GM12878 (cell line): ENCODE measurements around the gene MEMO1.

ENCODE experiments used
- BACH1 ChIP-seq: fragments of 450-650 bp; IDR thresholded peaks from 2 replicates; pipeline ENCODE4 v1.6.1; 2017; ENCODE audit warnings: mild to moderate bottlenecking, borderline replicate concordance
- EZH2 ChIP-seq: IDR thresholded peaks from 2 replicates; pipeline ENCODE4 v1.6.1; 2012; ENCODE audit warnings: low read depth, mild to moderate bottlenecking, control low read depth, inconsistent platforms, low read length, borderline replicate concordance; ENCODE audit not compliant: control insufficient read depth
- POLR2A ChIP-seq: IDR thresholded peaks from 2 replicates; pipeline ENCODE4 v1.6.1; 2011; ENCODE audit warnings: low read depth, mild to moderate bottlenecking, low read length
- TAF1 ChIP-seq: IDR thresholded peaks from 2 replicates; pipeline ENCODE4 v1.6.1; 2011; ENCODE audit warnings: mild to moderate bottlenecking, low read depth, low read length, borderline replicate concordance
- TCF7 ChIP-seq: IDR thresholded peaks from 2 replicates; pipeline ENCODE4 v1.6.1; 2014; ENCODE audit warnings: antibody characterized with exemption, borderline replicate concordance
- YY1 ChIP-seq: IDR thresholded peaks from 2 replicates; pipeline ENCODE4 v1.6.1; 2011; ENCODE audit warnings: low read depth, mild to moderate bottlenecking, low read length
- TF ChIP-seq, protein P1 (sequence below): IDR thresholded peaks from 2 replicates; pipeline ENCODE4 v1.6.1; 2012; ENCODE audit warnings: low read depth, low read length, improper control_type of control experiment
- TF ChIP-seq, protein P2 (sequence below), 3 experiments: IDR thresholded peaks in 2 of 3; conservative IDR thresholded peaks in 1 of 3; 2 replicates each; pipeline ENCODE4 v1.5.1; 2011; ENCODE audit warnings: low read depth in 3 of 3, low read length in 3 of 3, mild to moderate bottlenecking in 3 of 3, control low read depth in 2 of 3, moderate library complexity in 2 of 3, inconsistent platforms in 1 of 3, mixed read lengths in 1 of 3; ENCODE audit not compliant: control insufficient read depth in 2 of 3, insufficient read depth in 1 of 3; ENCODE audit errors: extremely low read depth in 1 of 3

DNA sequence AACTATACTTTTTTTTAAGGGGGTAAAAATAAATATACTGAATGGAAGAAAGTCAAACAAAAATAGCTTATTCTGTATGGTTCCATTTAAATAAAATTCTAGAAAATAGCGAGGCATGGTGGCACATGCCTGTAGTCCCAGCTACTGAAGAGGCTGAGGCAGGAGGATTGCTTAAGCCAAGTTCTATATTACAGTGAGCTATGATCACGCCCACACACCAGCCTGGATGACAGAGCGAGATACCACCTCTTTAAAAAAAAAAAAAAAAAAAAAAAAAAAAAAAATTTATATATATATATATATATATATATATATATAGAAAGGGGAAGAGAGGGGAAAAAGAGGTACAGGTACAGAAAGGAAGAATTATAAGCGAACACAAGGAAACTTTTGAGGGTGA, 77.7 kb downstream of the MEMO1 start:
- TF ChIP-seq TAF1 (no peak), BACH1 (no peak), YY1 (no peak), EZH2 (no peak), POLR2A (no peak), TCF7 (no peak)
- TF ChIP-seq, protein P1, sequence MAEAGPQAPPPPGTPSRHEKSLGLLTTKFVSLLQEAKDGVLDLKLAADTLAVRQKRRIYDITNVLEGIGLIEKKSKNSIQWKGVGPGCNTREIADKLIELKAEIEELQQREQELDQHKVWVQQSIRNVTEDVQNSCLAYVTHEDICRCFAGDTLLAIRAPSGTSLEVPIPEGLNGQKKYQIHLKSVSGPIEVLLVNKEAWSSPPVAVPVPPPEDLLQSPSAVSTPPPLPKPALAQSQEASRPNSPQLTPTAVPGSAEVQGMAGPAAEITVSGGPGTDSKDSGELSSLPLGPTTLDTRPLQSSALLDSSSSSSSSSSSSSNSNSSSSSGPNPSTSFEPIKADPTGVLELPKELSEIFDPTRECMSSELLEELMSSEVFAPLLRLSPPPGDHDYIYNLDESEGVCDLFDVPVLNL = no peak
- TF ChIP-seq, protein P2, sequence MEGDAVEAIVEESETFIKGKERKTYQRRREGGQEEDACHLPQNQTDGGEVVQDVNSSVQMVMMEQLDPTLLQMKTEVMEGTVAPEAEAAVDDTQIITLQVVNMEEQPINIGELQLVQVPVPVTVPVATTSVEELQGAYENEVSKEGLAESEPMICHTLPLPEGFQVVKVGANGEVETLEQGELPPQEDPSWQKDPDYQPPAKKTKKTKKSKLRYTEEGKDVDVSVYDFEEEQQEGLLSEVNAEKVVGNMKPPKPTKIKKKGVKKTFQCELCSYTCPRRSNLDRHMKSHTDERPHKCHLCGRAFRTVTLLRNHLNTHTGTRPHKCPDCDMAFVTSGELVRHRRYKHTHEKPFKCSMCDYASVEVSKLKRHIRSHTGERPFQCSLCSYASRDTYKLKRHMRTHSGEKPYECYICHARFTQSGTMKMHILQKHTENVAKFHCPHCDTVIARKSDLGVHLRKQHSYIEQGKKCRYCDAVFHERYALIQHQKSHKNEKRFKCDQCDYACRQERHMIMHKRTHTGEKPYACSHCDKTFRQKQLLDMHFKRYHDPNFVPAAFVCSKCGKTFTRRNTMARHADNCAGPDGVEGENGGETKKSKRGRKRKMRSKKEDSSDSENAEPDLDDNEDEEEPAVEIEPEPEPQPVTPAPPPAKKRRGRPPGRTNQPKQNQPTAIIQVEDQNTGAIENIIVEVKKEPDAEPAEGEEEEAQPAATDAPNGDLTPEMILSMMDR (IDR thresholded peaks at IDR 0.05 in 2 of 3, conservative IDR thresholded peaks at IDR 0.05 in 1 of 3; ENCODE audit: control insufficient read depth in 2 of 3, extremely low read depth in 1 of 3, insufficient read depth in 1 of 3, low read depth in 3 of 3, low read length in 3 of 3) = no peak
